ENCODE measurements around the gene LOXL3. TPM values are rescaled to one million over a fixed set of nuclear protein-coding genes. Genes with fewer than 3 reads are reported as not detected.

Gene LOXL3
- total RNA-seq, 3 donors from 2014 or later (not counting 1 experiment from before 2014, with no cell fraction given) = 0.43 to 2.0 (median 0.93) TPM

DNA sequence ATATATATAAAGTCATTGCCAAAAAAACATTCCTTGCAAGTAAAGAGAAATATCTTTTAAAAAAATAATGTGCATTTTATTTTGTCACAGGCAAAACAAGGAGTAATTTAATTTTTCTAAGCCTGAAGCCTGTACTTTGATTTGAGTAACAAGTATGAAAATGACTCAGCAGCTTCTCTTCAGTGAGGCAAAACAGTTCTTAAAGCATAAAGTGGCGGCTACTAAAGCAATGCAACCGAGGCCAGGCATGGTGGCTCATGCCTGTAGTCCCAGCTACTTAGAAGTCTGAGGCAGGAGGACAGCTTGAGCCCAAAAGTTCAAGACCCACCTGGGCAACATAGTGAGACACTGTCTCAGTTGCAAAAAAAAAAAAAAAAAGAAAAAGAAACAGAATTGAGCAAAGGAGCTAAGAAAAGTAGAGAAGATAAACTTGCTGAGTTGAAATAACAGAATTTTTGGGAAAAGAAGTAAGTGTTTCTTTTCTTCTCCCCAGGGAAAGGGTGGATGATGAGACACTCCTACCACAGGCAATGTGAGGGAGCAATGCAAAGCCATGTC is 30.4 kb upstream of the LOXL3 start:
- Histone ChIP-seq H3K27me3 (ENCODE audit: control insufficient read depth, insufficient read depth, low read length) (no peaks in the 10 kb centered on the region), H3K27ac (ENCODE audit: low read length) (no peak overlapping the region), H3K4me1 (ENCODE audit: control insufficient read depth, insufficient read depth, low read length) (no peaks in the 10 kb centered on the region), H3K36me3 (ENCODE audit: control insufficient read depth, insufficient read depth, low read length) (no peaks in the 10 kb centered on the region), H3K4me3 (ENCODE audit: low read length) (no peak overlapping the region), H3K9me3 (ENCODE audit: control insufficient read depth, insufficient read depth, low read length) (no peaks in the 10 kb centered on the region)
- H3K4me3 Mint-ChIP-seq = no peak overlapping the region
- intact Hi-C loops (cut with micrococcal nuclease) = no loop called here
- H3K27ac Mint-ChIP-seq = no peak overlapping the region
- no peaks in the 10 kb centered on the region for H3K36me3 Mint-ChIP-seq
- peaks cover 4 to 5% of the 10 kb centered on the region in 2 donors for H3K27me3 Mint-ChIP-seq (ENCODE audit: low read depth in 2 of 2)
- no peaks in the 10 kb centered on the region for H3K4me1 Mint-ChIP-seq
- no peak for DNase-seq
- ATAC-seq = no peak
- 31% methylated on average over 2 of the region's 2 CpGs for WGBS (ENCODE audit: insufficient coverage)
- TF ChIP-seq CTCF (IDR thresholded peaks at IDR 0.05) = no peak
- H3K9me3 Mint-ChIP-seq = no peaks in the 10 kb centered on the region

GRCh38 chr2:74583504-74583903 is 29.8 kb upstream of the LOXL3 start:
- H3K36me3 Mint-ChIP-seq = no peaks in the 10 kb centered on the region
- Histone ChIP-seq H3K27ac (ENCODE audit: low read length) (no peak overlapping the region), H3K36me3 (ENCODE audit: control insufficient read depth, insufficient read depth, low read length) (no peaks in the 10 kb centered on the region), H3K27me3 (ENCODE audit: control insufficient read depth, insufficient read depth, low read length) (no peaks in the 10 kb centered on the region), H3K9me3 (ENCODE audit: control insufficient read depth, insufficient read depth, low read length) (no peaks in the 10 kb centered on the region), H3K4me3 (ENCODE audit: low read length) (no peak overlapping the region), H3K4me1 (ENCODE audit: control insufficient read depth, insufficient read depth, low read length) (no peaks in the 10 kb centered on the region)
- ATAC-seq = no peak
- no peak for TF ChIP-seq CTCF (IDR thresholded peaks at IDR 0.05)
- H3K27me3 Mint-ChIP-seq (ENCODE audit: low read depth in 2 of 2) = peaks cover 4 to 5% of the 10 kb centered on the region in 2 donors
- H3K27ac Mint-ChIP-seq = no peak overlapping the region
- no peaks in the 10 kb centered on the region for H3K9me3 Mint-ChIP-seq
- intact Hi-C loops (cut with micrococcal nuclease) = no loop called here
- no peak for DNase-seq
- no peak overlapping the region for H3K4me3 Mint-ChIP-seq
- H3K4me1 Mint-ChIP-seq = no peaks in the 10 kb centered on the region

GRCh38 chr2:74582184-74582583 is 28.4 kb upstream of the LOXL3 start:
- intact Hi-C loops (cut with micrococcal nuclease) = no loop called here
- no peaks in the 10 kb centered on the region for H3K36me3 Mint-ChIP-seq

More at GRCh38 chr2:74582184-74582583, 28.4 kb upstream of the LOXL3 start:
- Mint-ChIP-seq H3K4me1 (no peaks in the 10 kb centered on the region), H3K9me3 (no peaks in the 10 kb centered on the region), H3K27me3 (ENCODE audit: low read depth in 2 of 2) (peaks cover 4 to 9% of the 10 kb centered on the region in 2 donors), H3K4me3 (no peak overlapping the region), H3K27ac (no peak overlapping the region)
- TF ChIP-seq CTCF (IDR thresholded peaks at IDR 0.05) = no peak
- DNase-seq = no peak
- H3K36me3 ChIP-seq (ENCODE audit: control insufficient read depth, insufficient read depth, low read length) = no peaks in the 10 kb centered on the region
- H3K27ac ChIP-seq (ENCODE audit: low read length) = no peak overlapping the region
- no CpG with 5 or more reads among the region's 2 CpGs for WGBS (ENCODE audit: insufficient coverage)
- H3K27me3 ChIP-seq (ENCODE audit: control insufficient read depth, insufficient read depth, low read length) = no peaks in the 10 kb centered on the region
- H3K4me1 ChIP-seq (ENCODE audit: control insufficient read depth, insufficient read depth, low read length) = no peaks in the 10 kb centered on the region
- H3K9me3 ChIP-seq (ENCODE audit: control insufficient read depth, insufficient read depth, low read length) = no peaks in the 10 kb centered on the region
- H3K4me3 ChIP-seq (ENCODE audit: low read length) = no peak overlapping the region
- ATAC-seq = no peak

Measured in natural killer cell (primary cell).